NCI-H748 treated with DMSO at 0.1 percent for 48 hours (cell line): Measurements from ENCODE around the gene IL31RA.

Source experiments
- DNase-seq: peaks from one replicate; lab custom pipeline; 2025; lab: John Stamatoyannopoulos, UW

Gene IL31RA

DNA sequence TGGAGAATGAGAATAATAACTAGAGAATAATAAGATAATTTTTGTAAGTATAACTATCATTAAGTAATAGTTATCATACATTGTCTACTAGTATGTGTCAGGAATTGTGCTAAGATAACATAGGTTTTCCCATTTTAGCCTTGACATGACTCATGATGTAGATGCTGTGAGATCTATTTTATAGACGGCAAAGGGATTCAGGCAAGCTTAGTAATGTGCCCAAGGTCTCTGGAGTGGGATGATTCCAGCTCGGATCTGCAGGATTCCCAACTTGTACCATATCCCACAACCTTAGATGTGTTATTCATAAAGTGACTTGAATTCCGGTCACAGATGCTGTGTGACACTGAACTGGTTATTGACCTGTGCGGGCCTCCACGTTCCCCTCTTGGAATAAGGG is 51.5 kb downstream of the IL31RA start:
- no peak for DNase-seq

DNA sequence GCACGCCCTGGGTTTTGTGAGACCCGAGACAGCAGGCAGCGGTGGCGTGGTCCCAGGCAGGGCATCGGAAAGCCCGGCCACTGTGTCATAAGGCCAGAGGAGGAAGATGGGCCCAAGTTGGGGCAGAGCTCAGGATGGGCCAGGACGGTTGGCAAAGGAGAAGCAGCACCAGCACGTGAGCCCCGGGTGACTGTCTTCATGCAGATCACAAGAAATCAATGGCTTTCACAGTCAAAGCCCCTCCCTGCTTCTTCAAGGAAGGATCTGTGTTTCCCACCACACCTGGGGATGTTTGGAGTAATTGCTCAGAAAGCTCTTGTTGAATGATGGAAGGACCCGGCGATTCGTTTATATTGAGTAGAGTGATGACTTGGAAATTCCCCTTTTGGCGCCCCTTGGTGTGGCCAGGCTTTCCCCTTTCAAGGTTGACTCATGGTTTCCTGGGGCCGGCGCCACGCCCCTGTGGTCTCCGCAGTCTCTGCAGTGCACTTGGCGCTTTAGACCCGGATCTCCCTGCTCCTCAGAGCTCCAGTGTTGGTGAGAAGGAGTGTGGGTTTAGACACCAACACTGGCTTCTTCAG is 52.1 kb downstream of the IL31RA start:
- no peak for DNase-seq

DNA sequence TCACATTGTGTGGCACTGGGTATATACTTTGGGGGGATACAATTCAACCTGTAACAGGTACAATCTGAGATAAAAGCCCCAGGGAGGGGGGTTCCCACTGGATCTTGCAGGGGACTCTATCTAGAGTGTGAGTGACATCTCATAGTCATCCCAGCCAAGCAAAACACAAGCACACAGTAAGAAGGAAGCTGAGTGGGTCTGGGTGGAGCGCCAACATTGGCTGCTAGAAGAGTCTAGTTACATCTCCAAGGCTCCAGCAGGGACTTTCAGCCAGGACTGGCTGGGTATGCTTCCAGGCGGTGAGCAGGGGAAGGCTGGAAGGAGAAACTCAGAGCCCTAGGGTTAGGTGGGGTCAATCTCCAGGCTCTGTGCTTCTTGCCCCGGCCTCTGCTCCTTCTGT is 53.0 kb downstream of the IL31RA start:
- no peak for DNase-seq

DNA sequence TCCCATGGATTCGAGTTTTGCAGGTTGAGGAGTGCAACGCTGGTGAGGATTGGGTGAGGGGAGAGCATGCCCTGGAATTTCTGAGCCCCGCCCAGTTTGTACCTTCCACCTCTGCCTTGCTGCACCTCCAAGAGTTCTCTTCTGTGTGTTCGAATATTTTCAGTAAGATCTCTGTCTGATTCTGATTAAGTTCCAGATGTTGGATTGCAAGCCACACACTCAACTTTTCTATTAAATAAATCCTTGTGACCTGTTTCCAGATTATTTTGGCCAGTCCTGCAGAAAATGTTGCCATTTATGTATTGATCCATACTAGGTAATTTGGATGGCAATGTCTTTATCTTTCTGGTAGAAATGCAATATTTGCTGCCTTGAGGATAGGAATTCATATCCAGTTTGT is 54.1 kb downstream of the IL31RA start:
- DNase-seq: no peak

DNA sequence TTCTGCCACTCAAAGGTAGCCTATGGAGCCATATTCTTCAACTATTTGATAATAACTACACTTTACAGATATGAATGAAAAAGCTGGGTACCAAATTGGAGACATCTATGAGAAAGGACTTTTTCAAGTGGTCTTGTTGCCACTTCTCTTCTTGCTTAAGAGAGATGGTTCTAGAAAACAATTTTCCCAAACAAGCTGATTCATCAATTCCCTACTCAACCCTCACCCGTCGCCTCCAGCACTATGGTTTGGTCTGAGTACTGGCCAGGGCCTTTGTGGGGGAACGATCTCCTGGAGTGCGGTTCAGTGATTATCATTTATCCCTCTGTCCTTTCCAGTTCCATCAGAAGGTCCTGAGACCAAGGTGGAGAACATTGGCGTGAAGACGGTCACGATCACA is 56.8 kb downstream of the IL31RA start:
- no peak for DNase-seq

DNA sequence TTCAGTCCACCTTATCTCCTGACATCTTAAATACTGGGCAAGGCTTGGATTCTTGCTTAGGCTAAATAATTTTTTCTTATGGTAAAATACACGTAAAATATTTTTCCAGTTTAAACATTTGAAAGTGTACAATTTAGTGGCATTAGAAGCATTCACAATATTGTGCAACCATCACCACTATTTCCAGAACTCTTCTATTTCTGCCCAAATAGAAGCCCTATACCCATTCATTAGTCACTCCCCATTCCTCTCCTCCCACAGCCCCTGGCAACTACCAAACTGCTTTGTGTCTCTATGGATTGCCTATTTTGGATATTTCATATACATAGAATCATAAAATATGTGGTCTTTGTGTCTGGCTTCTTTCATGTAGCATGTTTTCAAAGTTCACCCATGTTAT is 57.6 kb downstream of the IL31RA start:
- DNase-seq: no peak

DNA sequence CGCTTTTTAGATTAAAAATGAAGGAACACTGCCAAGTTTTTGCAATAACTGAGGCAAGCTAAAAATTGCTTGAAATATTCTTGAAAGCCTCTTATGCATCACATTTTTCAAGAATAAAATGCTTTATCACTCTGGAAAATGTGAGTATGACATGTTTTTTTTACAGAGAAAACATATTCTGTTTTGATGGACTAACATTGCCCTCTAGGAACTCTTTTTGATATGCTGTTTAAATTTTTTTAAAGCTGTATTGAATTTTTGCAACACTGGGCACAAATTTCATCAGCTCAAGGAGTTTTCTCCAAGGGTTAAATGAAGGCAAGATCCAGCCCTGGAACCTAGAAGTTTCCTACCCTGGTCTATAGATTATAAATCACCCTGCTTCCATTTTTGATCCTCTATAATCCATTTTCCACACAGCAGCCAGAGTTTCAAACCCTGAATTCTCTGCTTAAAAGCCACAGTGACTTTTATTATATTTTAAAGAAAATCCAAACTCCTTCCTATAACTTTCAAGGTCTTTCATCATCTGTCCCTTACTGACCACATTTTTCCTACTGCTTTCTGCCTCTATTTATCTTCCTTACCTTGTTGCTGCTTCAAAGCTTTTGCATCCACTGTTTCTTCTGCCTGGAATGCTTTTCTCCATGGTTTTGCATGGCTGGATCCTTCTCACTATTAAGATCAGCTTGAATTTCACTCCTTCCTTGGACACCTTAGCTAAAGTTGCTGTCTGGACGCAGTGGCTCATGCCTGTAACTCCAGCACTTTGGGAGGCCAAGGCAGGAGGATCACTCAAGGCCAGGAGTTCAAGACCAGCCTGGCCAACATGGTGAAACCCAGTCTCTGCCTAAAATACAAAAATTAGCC is 60.9 kb downstream of the IL31RA start:
- no peak for DNase-seq

DNA sequence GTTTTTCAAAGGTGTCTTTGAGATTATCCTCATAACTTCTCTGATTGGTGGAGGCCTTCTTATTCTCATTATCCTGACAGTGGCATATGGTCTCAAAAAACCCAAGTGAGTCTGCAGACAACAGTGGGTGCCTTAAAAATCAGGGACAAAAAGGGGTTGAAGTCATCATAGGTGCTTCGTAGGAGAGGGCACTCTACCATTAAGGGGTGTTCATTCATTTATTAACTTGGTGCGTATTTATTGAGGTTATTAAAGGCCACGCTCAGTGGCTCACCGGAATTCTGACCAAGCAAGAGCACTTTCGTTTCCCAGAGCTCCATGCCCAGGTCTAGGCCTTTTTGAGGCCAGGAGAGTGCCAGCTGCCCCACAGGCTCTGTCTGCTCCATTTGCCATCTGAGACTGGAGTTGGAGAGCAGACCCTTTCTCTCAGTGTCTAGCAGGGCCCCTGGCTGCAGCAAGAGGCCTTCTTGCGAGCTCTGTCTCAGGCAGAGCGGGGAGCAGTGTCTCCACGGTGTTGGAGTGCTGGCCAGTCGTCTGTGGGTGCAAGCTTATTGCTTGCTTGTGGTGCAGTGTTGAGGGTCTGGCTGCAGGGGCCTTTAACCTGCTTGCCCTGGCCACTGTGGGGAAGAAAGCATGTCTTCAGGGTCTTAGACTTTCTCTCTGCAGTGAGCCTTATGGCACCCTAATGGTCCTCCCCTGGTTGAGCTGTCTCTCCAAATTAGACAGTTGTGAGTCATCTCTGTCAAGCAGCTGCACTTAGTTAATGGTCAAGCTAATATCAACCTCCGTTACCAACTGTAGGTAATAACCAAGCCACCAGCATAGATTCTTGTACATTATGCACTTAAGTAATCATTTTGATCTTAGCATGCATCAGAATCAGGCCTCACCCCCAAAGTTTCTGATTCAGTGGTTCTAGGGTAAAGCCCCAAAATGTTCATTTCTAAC is 62.6 kb downstream of the IL31RA start:
- DNase-seq: no peak

DNA sequence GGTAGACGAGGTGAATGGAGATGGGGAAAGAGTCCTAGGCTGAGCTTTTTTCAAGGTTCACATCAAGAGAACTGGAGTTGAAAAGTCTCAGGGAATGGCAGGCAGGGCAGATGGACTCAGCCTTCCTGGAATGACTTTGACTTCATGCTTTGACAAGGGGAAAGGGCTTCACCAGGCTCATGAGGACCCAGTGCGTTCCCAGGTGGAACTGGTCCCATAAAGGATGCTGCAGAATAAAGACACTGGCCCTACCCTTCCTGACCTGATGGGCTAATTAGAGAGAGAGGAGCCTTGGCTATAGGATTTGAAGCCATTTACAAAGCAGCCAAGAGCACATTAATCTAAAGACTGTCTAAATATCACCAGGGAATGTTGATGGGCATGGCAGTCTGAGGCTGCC is 63.8 kb downstream of the IL31RA start:
- no peak for DNase-seq

DNA sequence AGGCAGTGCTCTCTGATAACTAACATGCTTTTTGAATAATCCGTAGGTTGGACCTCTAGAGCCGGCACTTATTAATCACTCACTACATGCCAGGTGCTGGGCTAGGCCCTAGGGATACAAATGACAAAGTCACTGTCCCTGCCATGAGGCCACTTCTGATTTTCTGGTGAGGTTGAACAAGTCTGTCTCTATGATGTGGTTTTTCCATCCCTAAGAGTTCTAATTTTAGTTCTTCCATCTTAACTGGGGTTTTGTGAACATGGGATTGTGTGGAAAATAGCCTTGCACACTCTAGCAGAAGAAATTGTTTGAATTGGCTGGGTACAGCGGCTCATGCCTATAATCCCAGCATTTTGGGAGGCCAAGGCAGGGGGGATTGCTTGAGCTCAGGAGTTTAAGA is 64.6 kb downstream of the IL31RA start:
- DNase-seq: no peak

DNA sequence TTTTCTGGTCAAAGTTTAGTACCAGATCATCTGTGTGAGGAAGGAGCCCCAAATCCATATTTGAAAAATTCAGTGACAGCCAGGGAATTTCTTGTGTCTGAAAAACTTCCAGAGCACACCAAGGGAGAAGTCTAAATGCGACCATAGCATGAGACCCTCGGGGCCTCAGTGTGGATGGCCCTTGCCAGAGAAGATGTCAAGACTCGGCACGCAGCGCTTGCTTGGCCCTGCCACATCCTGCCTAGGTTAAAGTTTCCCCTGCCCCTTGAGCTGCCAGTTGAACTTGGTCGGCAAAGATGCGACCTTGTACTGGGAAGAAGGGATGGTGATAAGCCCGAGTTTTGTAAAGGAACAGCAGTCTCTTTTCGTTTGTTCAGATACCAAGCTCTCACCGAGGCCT is 65.8 kb downstream of the IL31RA start:
- DNase-seq: no peak

DNA sequence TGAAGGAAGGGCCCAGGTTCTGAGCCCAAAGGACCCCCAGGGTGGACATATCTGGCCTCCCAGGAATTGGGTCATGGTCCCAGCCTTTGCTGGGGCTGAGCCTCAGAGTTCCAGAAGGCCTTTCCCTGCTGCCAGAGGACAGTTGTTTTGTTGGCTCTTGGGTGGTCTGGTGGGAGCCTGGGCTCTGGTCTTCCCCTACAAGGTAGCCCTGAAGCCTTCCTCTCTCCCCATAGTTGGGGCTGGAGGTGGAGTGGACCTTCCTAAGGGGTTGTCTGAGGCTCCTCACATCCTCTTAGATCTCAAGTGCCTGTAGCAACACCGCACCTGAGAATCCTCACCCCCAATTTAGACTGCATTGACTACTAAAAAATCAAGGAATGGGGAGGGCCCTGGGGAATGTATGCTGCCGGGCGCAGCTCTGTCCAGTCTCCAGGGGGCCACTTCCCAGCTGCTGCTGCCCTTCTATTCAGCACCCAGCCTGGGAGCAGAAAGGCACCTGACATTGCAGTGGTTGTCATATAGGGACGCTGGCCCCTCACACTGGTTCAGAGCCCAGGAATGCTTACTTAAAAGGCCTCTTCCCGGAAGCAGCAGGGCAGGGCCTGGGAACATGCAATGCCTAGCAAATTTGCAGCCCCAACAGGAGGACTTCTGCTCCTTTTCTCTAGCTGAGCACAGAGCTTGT is 66.4 kb downstream of the IL31RA start:
- DNase-seq: no peak

DNA sequence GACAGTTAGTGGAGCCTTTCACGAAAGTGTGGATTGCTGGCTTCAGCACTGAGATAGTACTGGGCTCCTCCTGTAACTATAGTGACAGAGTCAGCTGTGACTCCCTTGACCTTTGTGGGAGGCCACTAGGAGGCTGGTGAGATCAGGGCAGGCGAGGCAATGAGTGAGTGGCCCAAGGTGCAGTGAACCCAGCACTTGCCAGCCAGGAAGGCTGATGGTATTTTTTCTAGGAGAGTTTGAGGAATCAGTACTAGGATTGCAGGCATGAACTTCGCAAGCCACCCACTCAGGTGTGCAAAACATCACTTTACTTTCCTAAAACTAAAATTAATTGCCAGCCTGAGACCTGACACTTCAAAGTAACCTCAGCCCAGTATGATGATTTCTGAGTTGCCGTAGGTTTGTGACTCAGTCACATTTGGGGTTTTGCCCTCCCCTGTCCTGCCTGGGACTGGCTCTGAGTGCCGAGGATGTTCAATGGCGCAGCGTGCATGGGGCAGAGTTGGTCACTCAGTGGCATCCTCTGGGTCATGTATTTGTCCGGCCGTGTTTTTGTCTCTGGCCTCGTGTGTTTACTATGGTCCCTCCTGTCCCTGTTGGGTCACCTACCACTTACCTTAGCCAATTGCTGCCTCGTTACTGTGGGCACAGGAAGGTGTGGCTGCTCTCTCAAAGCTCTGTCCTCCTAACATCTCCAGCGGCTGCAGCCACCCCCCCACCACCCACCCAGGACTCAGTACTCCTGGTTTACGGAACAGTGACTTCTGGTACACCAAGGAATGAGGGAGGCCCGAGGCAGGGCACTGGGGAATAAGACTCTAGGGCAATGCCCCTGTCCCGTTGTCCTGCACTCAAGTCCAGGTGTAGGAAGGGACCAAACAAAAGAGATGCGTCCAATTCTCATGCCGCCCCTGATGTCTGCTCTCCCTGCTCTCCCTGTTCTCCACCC is 67.2 kb downstream of the IL31RA start:
- no peak for DNase-seq

DNA sequence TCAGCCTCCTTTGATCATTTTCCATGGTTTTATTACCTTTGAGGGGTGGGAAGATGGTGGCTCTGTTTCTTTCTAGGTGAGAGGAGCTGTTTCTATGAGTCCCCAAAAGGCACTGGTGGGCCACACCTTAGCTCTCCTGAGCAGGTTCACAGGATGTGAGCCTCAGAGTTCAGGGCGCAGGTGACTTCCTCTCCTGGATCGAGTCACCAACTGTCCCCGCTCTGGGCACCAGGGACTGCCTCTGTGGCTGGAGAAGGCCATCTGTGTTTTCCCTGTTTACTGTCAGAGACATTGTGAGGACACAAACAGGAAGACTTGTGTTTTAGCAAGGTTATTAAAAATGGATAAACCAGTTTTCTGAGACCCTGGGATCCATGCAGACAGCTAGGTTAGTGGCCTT is 68.5 kb downstream of the IL31RA start:
- no peak for DNase-seq

DNA sequence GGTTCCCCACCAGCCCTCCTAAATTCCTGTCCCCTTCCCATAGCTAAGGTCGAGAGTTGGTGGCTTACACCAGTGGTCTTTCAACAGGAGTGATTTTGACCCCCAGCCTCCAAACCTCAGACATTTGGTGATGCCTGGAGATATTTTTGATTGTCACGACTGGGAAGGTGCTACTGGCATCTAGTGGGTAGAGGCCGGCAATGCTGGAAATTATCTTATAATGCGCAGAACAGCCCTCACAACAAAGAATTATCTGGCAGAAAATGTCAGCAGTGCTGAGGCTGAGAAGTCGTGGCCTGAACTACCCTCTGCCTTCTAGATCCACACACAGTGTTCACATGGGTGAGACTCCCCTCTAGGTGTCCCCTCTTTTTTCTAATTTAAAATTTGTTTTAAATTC is 69.6 kb downstream of the IL31RA start:
- DNase-seq: no peak

DNA sequence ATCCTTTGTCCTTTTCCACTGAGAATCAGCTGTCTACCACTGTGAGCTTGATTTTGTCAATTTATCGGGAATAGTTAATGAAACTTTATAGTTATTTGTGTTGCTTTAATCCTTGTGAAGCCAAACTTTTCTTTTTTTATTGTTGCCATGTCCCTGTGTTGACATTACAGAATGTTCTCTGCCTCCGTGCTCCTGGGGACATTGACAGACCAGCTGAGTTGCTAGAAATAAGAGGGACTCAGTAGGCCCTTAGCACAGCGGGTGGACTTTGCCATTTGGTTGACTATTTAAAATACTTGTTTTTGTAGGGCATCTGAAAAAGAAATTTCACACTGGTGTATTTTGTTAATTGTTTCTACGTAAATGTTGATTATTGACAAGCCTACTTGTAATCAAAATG is 70.5 kb downstream of the IL31RA start:
- DNase-seq: no peak

DNA sequence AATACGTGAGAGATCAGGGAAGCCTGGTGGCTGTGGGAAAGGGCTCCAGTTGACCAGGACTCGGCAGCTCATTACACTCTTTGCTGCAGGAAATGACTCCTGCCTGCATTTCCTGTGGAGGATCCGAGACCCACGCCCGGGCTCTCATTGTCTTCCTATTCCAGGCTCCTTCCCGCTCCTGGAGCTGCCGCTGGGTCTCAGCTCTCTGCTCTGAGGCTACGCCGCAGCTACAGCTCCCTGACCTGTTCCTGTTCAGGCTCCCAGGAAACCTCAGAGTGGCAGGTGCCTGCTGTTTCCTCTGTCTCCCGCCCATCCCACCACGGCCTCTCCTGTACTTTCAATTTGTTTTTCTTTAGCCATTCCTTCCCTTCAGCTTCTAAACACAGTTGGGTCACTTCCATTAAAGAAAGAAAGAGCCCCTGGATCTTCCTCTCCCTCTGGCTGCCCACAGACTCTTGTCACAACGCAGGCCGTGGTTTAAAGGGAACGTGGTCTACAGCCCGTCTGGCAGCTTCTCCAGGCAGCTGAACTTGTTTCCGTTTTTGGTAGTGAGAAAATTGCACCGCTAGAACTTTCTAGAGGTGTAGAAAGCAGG is 72.1 kb downstream of the IL31RA start:
- DNase-seq: peak; percentile 10

DNA sequence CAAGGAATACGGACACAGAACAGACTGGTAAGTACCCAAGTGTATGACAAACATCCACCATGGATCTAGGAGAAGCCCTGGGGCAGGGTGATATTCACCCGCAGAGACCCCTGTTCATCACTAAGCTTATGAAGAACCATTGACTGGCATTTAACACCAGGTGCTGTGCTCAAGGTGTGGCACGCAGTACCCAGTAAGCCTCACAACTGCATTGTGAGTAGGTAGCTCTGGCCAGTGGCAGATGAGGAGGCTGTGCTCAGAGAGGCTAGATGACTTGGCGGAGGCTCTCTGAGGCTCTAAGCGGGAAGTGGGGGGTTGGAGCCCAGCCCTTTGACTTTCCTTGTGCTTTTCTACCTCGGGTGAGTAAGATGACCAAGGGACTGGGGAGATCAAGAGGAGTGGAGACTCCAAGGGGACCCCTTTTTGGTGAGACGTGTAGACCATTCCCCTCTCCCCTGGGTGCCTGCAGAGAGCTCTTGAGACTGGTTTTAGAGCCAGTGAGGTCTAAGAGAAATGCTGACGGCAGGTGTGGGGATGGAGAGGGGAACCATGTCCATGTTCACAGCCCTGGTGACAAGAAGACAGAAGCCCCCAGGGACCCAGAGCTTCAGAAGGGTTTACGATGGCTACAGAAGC is 72.8 kb downstream of the IL31RA start:
- DNase-seq: no peak

DNA sequence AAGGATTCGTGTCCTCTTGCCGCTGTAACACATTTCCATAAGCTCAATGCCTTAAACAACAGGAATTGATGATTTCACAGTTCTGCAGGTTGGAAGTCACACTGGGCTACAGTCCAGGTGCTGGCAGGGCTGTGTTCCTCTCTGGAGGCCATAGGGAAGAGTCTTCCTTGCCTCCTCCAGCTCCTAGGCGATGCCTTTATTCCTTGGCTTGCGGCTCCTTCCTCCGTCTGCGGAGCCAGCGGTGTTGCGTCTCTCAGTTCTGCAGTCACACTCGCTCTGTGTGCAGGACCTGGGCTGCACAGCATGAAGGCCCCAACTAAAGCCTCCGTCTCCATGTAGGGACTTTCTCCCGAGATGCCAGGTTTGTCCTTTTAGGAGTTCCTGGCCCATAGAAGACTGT is 73.6 kb downstream of the IL31RA start:
- no peak for DNase-seq

DNA sequence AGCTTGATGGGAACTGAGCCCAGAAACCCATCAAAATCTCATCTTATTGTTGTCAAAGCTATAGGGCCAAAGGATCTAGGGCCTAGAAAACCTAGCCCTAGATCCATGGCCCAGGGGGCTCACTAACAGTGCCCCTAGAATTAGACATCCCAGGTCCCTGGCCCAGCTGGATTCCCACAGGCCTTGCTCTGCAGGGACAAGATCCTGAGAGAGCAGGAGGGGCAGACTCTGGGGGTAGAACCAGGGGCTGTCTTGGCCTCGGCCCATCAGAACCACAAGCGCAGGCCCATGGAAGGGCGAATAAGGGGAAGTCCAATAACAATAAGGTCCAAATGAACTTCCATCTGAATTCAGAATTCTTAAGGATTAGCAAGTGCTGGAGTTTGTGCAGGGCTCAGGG is 74.0 kb downstream of the IL31RA start:
- no peak for DNase-seq
